H1 (cell line): ENCODE results near the gene GRM1. TPM values are rescaled to one million over a fixed set of nuclear protein-coding genes. Genes with fewer than 3 reads are reported as not detected.

Experiments used
- CTCF ChIA-PET: fragments of 300-600 bp; sonication (Branson Sonifier 250); formaldehyde crosslinking; loops from one replicate; lab custom pipeline; 2021; ENCODE audit not compliant: partially characterized antibody; lab: Charles Lee
- POLR2A ChIA-PET: fragments of 300-600 bp; sonication (Branson Sonifier 250); formaldehyde crosslinking; loops from one replicate; lab custom pipeline; 2021; ENCODE audit warnings: inconsistent platforms; ENCODE audit not compliant: partially characterized antibody; lab: Charles Lee
- DNase-seq, 2 experiments: peaks; one replicate each; pipeline versions ENCODE4 v3.0.0 to v3.0.0-alpha.2; 2010 to 2022; ENCODE audit warnings: low spot score in 2 of 2, low read depth in 1 of 2, mixed read lengths in 1 of 2
- FAIRE-seq: peaks from 2 replicates; lab custom pipeline; 2011; peaks lifted over from hg19 to GRCh38; lab: Jason Lieb, UNC
- H2AFZ ChIP-seq: 2 replicates; pipeline ENCODE4 v1.8.1; 2012; ENCODE audit warnings: low read length, inconsistent platforms
- H2AK5ac ChIP-seq: 2 replicates; pipeline ENCODE4 v1.6.1; 2013; ENCODE audit warnings: low read depth, low read length
- H2BK120ac ChIP-seq: replicated peaks from 2 replicates; pipeline ENCODE3; 2013; ENCODE audit warnings: low read depth, low read length, inconsistent platforms
- H2BK12ac ChIP-seq: 2 replicates; pipeline ENCODE4 v1.6.1; 2013; ENCODE audit warnings: low read depth, low read length
- H2BK15ac ChIP-seq: 2 replicates; pipeline ENCODE4 v1.6.1; 2013; ENCODE audit warnings: low read length
- H2BK20ac ChIP-seq: 2 replicates; pipeline ENCODE4 v1.6.1; 2013; ENCODE audit warnings: low read length
- H2BK5ac ChIP-seq: 2 replicates; pipeline ENCODE4 v1.6.1; 2013; ENCODE audit warnings: low read depth, low read length
- H3K14ac ChIP-seq: 2 replicates; pipeline ENCODE4 v1.6.1; 2013; ENCODE audit warnings: inconsistent platforms; ENCODE audit not compliant: insufficient read length
- H3K18ac ChIP-seq: 2 replicates; pipeline ENCODE4 v1.6.1; 2013; ENCODE audit warnings: low read length; ENCODE audit errors: extremely low read depth
- H3K23ac ChIP-seq: 2 replicates; pipeline ENCODE4 v1.6.1; 2013; ENCODE audit warnings: inconsistent platforms; ENCODE audit not compliant: insufficient read length
- H3K23me2 ChIP-seq: 2 replicates; pipeline ENCODE4 v1.6.1; 2013; ENCODE audit warnings: low read depth, low read length
- H3K27ac ChIP-seq: 2 replicates; pipeline ENCODE4 v1.6.1; 2011; ENCODE audit warnings: low read depth, low read length, inconsistent platforms
- H3K27me3 ChIP-seq, 4 experiments: replicated peaks in 1 of 4; 1 replicate in 1 of 4; 2 replicates in 3 of 4; pipeline versions ENCODE4 v1.6.1 to v1.8.1; 2011 to 2013; ENCODE audit warnings: low read length in 3 of 4, mild to moderate bottlenecking in 3 of 4, inconsistent platforms in 2 of 4, mixed read lengths in 2 of 4, moderate library complexity in 1 of 4; ENCODE audit not compliant: control insufficient read depth in 3 of 4, insufficient read depth in 3 of 4; ENCODE audit errors: extremely low read depth in 1 of 4
- H3K36me3 ChIP-seq, 4 experiments: 2 replicates each; pipeline versions ENCODE4 v1.6.1 to v1.8.1; 2011 to 2013; ENCODE audit warnings: mild to moderate bottlenecking in 4 of 4, low read length in 3 of 4, moderate library complexity in 2 of 4, control low read depth in 1 of 4, inconsistent platforms in 1 of 4; ENCODE audit not compliant: insufficient read depth in 4 of 4, control insufficient read depth in 2 of 4
- H3K4ac ChIP-seq: replicated peaks from 2 replicates; pipeline ENCODE3; 2013; ENCODE audit warnings: low read length, low read depth, mixed read lengths, inconsistent platforms; ENCODE audit not compliant: insufficient read length
- H3K4me1 ChIP-seq, 4 experiments: replicated peaks in 1 of 4; 1 replicate in 1 of 4; 2 replicates in 3 of 4; pipeline versions ENCODE4 v1.6.1 to v1.8.1; 2011 to 2013; ENCODE audit warnings: low read length in 3 of 4, inconsistent platforms in 2 of 4, mixed read lengths in 1 of 4; ENCODE audit not compliant: insufficient read depth in 4 of 4, control insufficient read depth in 3 of 4
- H3K4me2 ChIP-seq, 2 experiments: 2 replicates each; pipeline versions ENCODE4 v1.6.1 to v1.8.1; 2011 to 2013; ENCODE audit warnings: low read depth in 2 of 2, low read length in 2 of 2, control low read depth in 1 of 2, inconsistent platforms in 1 of 2, mild to moderate bottlenecking in 1 of 2; ENCODE audit not compliant: insufficient read depth in 1 of 2
- H3K4me3 ChIP-seq, 4 experiments: fragments of 200-600, 300-600 bp in 1 of 4; sonication (generic), shearing (Covaris generic), sonication (Bioruptor Twin) in 1 of 4; 2 replicates each; pipeline versions ENCODE4 v1.5.1 to v1.8.1; 2011 to 2016; ENCODE audit warnings: low read length in 4 of 4, low read depth in 3 of 4, control low read depth in 2 of 4, inconsistent platforms in 2 of 4, mild to moderate bottlenecking in 2 of 4, mixed read lengths in 1 of 4, moderate library complexity in 1 of 4; ENCODE audit not compliant: insufficient read depth in 2 of 4; ENCODE audit errors: extremely low read depth in 1 of 4
- H3K56ac ChIP-seq: replicated peaks from 2 replicates; pipeline ENCODE3; 2013; ENCODE audit warnings: low read depth, mild to moderate bottlenecking, mixed read lengths, low read length, inconsistent platforms; ENCODE audit not compliant: insufficient read length
- H3K79me1 ChIP-seq: 2 replicates; pipeline ENCODE4 v1.6.1; 2013; ENCODE audit warnings: low read depth, low read length, control low read depth
- H3K79me2 ChIP-seq, 2 experiments: 2 replicates each; pipeline versions ENCODE4 v1.6.1 to v1.8.1; 2012 to 2013; ENCODE audit warnings: low read length in 2 of 2, mild to moderate bottlenecking in 2 of 2, inconsistent platforms in 1 of 2; ENCODE audit not compliant: insufficient read depth in 2 of 2, control insufficient read depth in 1 of 2
- H3K9ac ChIP-seq, 4 experiments: replicated peaks in 1 of 4; 1 replicate in 1 of 4; 2 replicates in 3 of 4; pipeline versions ENCODE4 v1.6.1 to v1.8.1; 2011 to 2013; ENCODE audit warnings: low read depth in 3 of 4, low read length in 3 of 4, control low read depth in 2 of 4, mild to moderate bottlenecking in 2 of 4, moderate library complexity in 2 of 4, inconsistent platforms in 1 of 4; ENCODE audit errors: extremely low read depth in 1 of 4
- H3K9me3 ChIP-seq, 2 experiments: 2 replicates each; pipeline versions ENCODE4 v1.6.1 to v1.8.1; 2012 to 2013; ENCODE audit warnings: mild to moderate bottlenecking in 2 of 2, moderate library complexity in 2 of 2, control low read depth in 1 of 2, inconsistent platforms in 1 of 2, low read depth in 1 of 2, low read length in 1 of 2, mixed read lengths in 1 of 2; ENCODE audit not compliant: insufficient read depth in 2 of 2
- H4K20me1 ChIP-seq, 2 experiments: replicated peaks in 1 of 2; 2 replicates each; pipeline versions ENCODE3 to v1.8.1; 2011 to 2013; ENCODE audit warnings: inconsistent platforms in 2 of 2, low read length in 2 of 2, mild to moderate bottlenecking in 1 of 2; ENCODE audit not compliant: insufficient read depth in 2 of 2, control insufficient read depth in 1 of 2
- H4K5ac ChIP-seq: 2 replicates; pipeline ENCODE4 v1.6.1; 2013; ENCODE audit warnings: low read length, low read depth, mixed read lengths, inconsistent platforms; ENCODE audit not compliant: insufficient read length
- H4K8ac ChIP-seq: 2 replicates; pipeline ENCODE4 v1.8.0; 2013; ENCODE audit warnings: mild to moderate bottlenecking, moderate library complexity, low read length, inconsistent platforms; ENCODE audit not compliant: insufficient read depth; ENCODE audit errors: extremely low read depth
- H4K91ac ChIP-seq: replicated peaks from 2 replicates; pipeline ENCODE3; 2013; ENCODE audit warnings: low read length, mixed read lengths, inconsistent platforms; ENCODE audit not compliant: insufficient read length
- BCL11A ChIP-seq, 2 experiments: IDR thresholded peaks; one replicate each; pipeline ENCODE4 v1.6.1; 2011; ENCODE audit warnings: low read depth in 2 of 2, low read length in 2 of 2, mild to moderate bottlenecking in 2 of 2
- CTBP2 ChIP-seq: IDR thresholded peaks from 2 replicates; pipeline ENCODE4 v1.7.0; 2011; ENCODE audit warnings: borderline replicate concordance, mild to moderate bottlenecking, moderate library complexity, mixed read lengths, low read length; ENCODE audit not compliant: insufficient read depth, insufficient read length
- HDAC6 ChIP-seq: IDR thresholded peaks from one replicate; pipeline ENCODE4 v1.7.1; 2012; ENCODE audit warnings: low read depth, mild to moderate bottlenecking, inconsistent platforms, low read length, moderate library complexity
- JUND ChIP-seq: IDR thresholded peaks from 2 replicates; pipeline ENCODE4 v1.6.1; 2011; ENCODE audit warnings: mild to moderate bottlenecking, improper control_type of control experiment, low read length
- NRF1 ChIP-seq: IDR thresholded peaks from 2 replicates; pipeline ENCODE4 v1.6.1; 2011; ENCODE audit warnings: mild to moderate bottlenecking, low read depth, low read length, improper control_type of control experiment
- SIN3A ChIP-seq, 2 experiments: IDR thresholded peaks in 1 of 2; conservative IDR thresholded peaks in 1 of 2; 2 replicates each; pipeline ENCODE4 v1.6.1; 2011 to 2012; ENCODE audit warnings: low read length in 2 of 2, improper control_type of control experiment in 1 of 2, low read depth in 1 of 2, mild to moderate bottlenecking in 1 of 2
- TBP ChIP-seq: IDR thresholded peaks from 2 replicates; pipeline ENCODE4 v1.6.1; 2011; ENCODE audit warnings: low read depth, low read length, improper control_type of control experiment
- WGBS, 2 experiments: shearing (Covaris generic) in 1 of 2; methylation state at CpG; one replicate each; pipeline versions ENCODE4 v1.1.6 to v1.1.7; 2013 to 2015; ENCODE audit warnings: low lambda C conversion rate in 2 of 2, mixed read lengths in 2 of 2, inconsistent platforms in 1 of 2, low coverage in 1 of 2, missing lambda C conversion rate in 1 of 2; ENCODE audit not compliant: insufficient replicate concordance in 2 of 2, insufficient coverage in 1 of 2, insufficient read length in 1 of 2; ENCODE audit errors: extremely low coverage in 1 of 2, missing lambda C conversion rate in 1 of 2; 5-methylcytosine and 5-hydroxymethylcytosine counted together
- polyA plus RNA-seq, 7 experiments: library from polyadenylated mRNA; depleted of rRNA in 3 of 7; stranded (reverse) in 5 of 7; unstranded in 2 of 7; fragments of >200 nt in 5 of 7; fragments of 200-250 nt in 2 of 7; gene quantifications; 1 replicate in 5 of 7; 2 replicates in 1 of 7; 4 replicates in 1 of 7; pipeline versions ENCODE4 v1.2.1 to v1.2.3, GENCODE V29; 2011 to 2013; ENCODE audit warnings: missing spikeins in 2 of 7, mixed read lengths in 2 of 7
- total RNA-seq: library from RNA; stranded (reverse); fragmentation: NEBNext Ultra II Directional; extraction: Animal tissue kit (Norgen Biotek cat#: 25700); gene quantifications from 2 replicates; pipeline ENCODE4 v1.2.1, GENCODE V29; 2021
- TF ChIP-seq, protein P1 (sequence below): IDR thresholded peaks from 2 replicates; pipeline ENCODE4 v1.6.1; 2012; ENCODE audit warnings: inconsistent platforms
- TF ChIP-seq, protein P2 (sequence below): IDR thresholded peaks from 2 replicates; pipeline ENCODE4 v1.6.1; 2012; ENCODE audit warnings: low read length, inconsistent platforms
- TF ChIP-seq, protein P3 (sequence below): IDR thresholded peaks from 2 replicates; pipeline ENCODE4 v1.6.1; 2011; ENCODE audit warnings: low read length, improper control_type of control experiment

The GRM1 gene
- total and polyA plus RNA-seq, 2 of the 8 experiments (the other 6 are each of a cell fraction or from before 2014, with no cell fraction given) = 0.15 to 1.3 TPM

DNA sequence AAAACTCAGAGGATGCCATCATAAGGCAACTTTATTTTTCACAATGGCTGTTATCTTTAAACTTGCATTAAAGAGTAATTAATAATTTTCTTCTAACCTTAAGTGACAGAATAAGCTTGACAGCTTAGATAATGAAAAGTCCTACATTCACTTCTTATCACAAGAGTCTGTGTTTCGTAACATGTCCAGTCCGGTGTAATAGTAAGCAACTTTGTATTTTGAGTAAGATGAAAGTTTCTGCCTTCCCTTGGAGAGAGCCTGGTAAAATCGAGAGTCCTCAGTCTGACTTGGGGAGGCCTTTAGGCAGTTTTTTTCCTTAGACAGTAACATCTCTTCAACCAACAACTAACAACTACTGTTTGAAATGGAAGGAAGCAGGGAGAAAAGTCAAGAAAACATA lies 195.6 kb downstream of the GRM1 start:
- Histone ChIP-seq H4K5ac (no peak overlapping the region), H3K27ac (no peak overlapping the region), H2BK15ac (no peak overlapping the region), H3K9me3 (no peaks in the 10 kb centered on the region), H3K23me2 (no peaks in the 10 kb centered on the region), H4K8ac (no peak overlapping the region), H4K20me1 (no peaks in the 10 kb centered on the region), H2BK5ac (no peak overlapping the region), H3K27me3 (no peaks in the 10 kb centered on the region), H3K4me1 (no peaks in the 10 kb centered on the region), H3K56ac (no peak overlapping the region), H2BK20ac (no peak overlapping the region), H3K79me1 (no peaks in the 10 kb centered on the region), H2AFZ (no peak overlapping the region), H3K14ac (no peak overlapping the region), H3K23ac (no peak overlapping the region), H4K91ac (no peak overlapping the region), H3K9ac (no peak overlapping the region), H3K36me3 (no peaks in the 10 kb centered on the region), H3K18ac (no peak overlapping the region), H2BK12ac (no peak overlapping the region), H3K4me2 (no peak overlapping the region), H3K4ac (no peak overlapping the region), H3K4me3 (no peak overlapping the region), H2AK5ac (no peak overlapping the region), H3K79me2 (no peaks in the 10 kb centered on the region), H2BK120ac (no peak overlapping the region)
- no peak for FAIRE-seq
- no peak for DNase-seq
- POLR2A ChIA-PET = no interaction called here
- 96% methylated on average over 3 of the region's 3 CpGs; no CpG with 5 or more reads in 1 of the 2 experiments for WGBS, 2 experiments
- CTCF ChIA-PET = interaction anchor here (0.7 kb wide), 1 partner anchor 12 kb away, joined by 3 read pairs; no protein-coding TSS in a partner anchor
- TF ChIP-seq, protein P1, sequence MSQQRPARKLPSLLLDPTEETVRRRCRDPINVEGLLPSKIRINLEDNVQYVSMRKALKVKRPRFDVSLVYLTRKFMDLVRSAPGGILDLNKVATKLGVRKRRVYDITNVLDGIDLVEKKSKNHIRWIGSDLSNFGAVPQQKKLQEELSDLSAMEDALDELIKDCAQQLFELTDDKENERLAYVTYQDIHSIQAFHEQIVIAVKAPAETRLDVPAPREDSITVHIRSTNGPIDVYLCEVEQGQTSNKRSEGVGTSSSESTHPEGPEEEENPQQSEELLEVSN = no peak
- TF ChIP-seq BCL11A (IDR thresholded peaks at IDR 0.05; ENCODE audit: low read depth in 2 of 2, low read length in 2 of 2) = no peak
- no peak for TF ChIP-seq CTBP2
- TF ChIP-seq JUND = no peak
- TF ChIP-seq TBP = no peak
- TF ChIP-seq NRF1 = no peak
- TF ChIP-seq, protein P2, sequence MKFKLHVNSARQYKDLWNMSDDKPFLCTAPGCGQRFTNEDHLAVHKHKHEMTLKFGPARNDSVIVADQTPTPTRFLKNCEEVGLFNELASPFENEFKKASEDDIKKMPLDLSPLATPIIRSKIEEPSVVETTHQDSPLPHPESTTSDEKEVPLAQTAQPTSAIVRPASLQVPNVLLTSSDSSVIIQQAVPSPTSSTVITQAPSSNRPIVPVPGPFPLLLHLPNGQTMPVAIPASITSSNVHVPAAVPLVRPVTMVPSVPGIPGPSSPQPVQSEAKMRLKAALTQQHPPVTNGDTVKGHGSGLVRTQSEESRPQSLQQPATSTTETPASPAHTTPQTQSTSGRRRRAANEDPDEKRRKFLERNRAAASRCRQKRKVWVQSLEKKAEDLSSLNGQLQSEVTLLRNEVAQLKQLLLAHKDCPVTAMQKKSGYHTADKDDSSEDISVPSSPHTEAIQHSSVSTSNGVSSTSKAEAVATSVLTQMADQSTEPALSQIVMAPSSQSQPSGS = no peak
- TF ChIP-seq, protein P3, sequence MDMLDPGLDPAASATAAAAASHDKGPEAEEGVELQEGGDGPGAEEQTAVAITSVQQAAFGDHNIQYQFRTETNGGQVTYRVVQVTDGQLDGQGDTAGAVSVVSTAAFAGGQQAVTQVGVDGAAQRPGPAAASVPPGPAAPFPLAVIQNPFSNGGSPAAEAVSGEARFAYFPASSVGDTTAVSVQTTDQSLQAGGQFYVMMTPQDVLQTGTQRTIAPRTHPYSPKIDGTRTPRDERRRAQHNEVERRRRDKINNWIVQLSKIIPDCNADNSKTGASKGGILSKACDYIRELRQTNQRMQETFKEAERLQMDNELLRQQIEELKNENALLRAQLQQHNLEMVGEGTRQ = no peak
- no peak for TF ChIP-seq HDAC6
- TF ChIP-seq SIN3A (conservative IDR thresholded peaks at IDR 0.05 in 1 of 2, IDR thresholded peaks at IDR 0.05 in 1 of 2; ENCODE audit: low read depth in 1 of 2, low read length in 2 of 2) = no peak
